GM21529 (cell line): Measurements from ENCODE around the gene SPAG9.
"Not testable (repeated sequence)": the region's sequence is repeated elsewhere in the genome, so short reads cannot be mapped to it uniquely, and the experiment has no call there.

ENCODE experiments used
- ATAC-seq: cut with Tn5 transposase; IDR thresholded peaks from one replicate; pipeline ENCODE4 v1.9.1; 2021; ENCODE audit not compliant: unreplicated experiment

SPAG9 gene

GRCh38 chr17:50944902-50945720, 175.6 kb downstream of the SPAG9 start:
- no peak for ATAC-seq

- peak; percentile 56 for ATAC-seq
These were observed 176.4 kb downstream of the SPAG9 start for GRCh38 chr17:50944054-50944901.

- no peak for ATAC-seq
These were observed 177.1 kb downstream of the SPAG9 start for GRCh38 chr17:50943575-50943933.

- not testable (repeated sequence) for ATAC-seq
These were observed 179.0 kb downstream of the SPAG9 start for GRCh38 chr17:50941676-50942048.

- ATAC-seq: no peak
These were observed 180.6 kb downstream of the SPAG9 start for GRCh38 chr17:50939795-50940684.

- no peak for ATAC-seq
These were observed 181.2 kb downstream of the SPAG9 start for GRCh38 chr17:50939542-50939794.

- ATAC-seq: no peak
These were observed 181.7 kb downstream of the SPAG9 start for GRCh38 chr17:50938821-50939541.

- ATAC-seq: no peak
These were observed 184.7 kb downstream of the SPAG9 start for GRCh38 chr17:50935996-50936266.

GRCh38 chr17:50935221-50935995, 185.3 kb downstream of the SPAG9 start:
- ATAC-seq: no peak

GRCh38 chr17:50934672-50935220, 185.9 kb downstream of the SPAG9 start:
- ATAC-seq: no peak

- no peak for ATAC-seq
These were observed 186.5 kb downstream of the SPAG9 start for GRCh38 chr17:50934161-50934560.

GRCh38 chr17:50931144-50931908, 189.3 kb downstream of the SPAG9 start:
- ATAC-seq: peak; percentile 60

- ATAC-seq: no peak
These were observed 192.0 kb downstream of the SPAG9 start for GRCh38 chr17:50928646-50929045.

GRCh38 chr17:50927287-50927686, 193.4 kb downstream of the SPAG9 start:
- no peak for ATAC-seq

- no peak for ATAC-seq
These were observed 194.1 kb downstream of the SPAG9 start for GRCh38 chr17:50926523-50926922.

- ATAC-seq: no peak
These were observed 195.3 kb downstream of the SPAG9 start for GRCh38 chr17:50925296-50925891.

GRCh38 chr17:50924800-50925199, 195.9 kb downstream of the SPAG9 start:
- no peak for ATAC-seq

- no peak for ATAC-seq
These were observed 196.4 kb downstream of the SPAG9 start for GRCh38 chr17:50924300-50924699.

GRCh38 chr17:50923611-50924010, 197.1 kb downstream of the SPAG9 start:
- ATAC-seq: no peak
